Breast epithelium (tissue), 4 donors: Measurements from ENCODE around the gene SPOUT1. TPM values are rescaled to one million over a fixed set of nuclear protein-coding genes. Genes with fewer than 3 reads are reported as not detected.

Source experiments
- DNase-seq, 2 donors: peaks; one replicate each; pipeline ENCODE4 v3.0.0-alpha.2; 2019; ENCODE audit warnings: low spot score in 2 of 2
- H3K27ac ChIP-seq, 2 donors: fragments of 200-600 bp; sonication (generic) in 1 of 2; one replicate each; pipeline ENCODE4 v1.5.1; 2016 to 2019; ENCODE audit warnings: mild to moderate bottlenecking in 1 of 2
- H3K27me3 ChIP-seq, 2 donors: fragments of 200-600 bp; sonication (generic) in 1 of 2; one replicate each; pipeline versions ENCODE4 v1.5.1 to v1.6.0; 2017 to 2019; ENCODE audit warnings: control low read depth in 1 of 2, mild to moderate bottlenecking in 1 of 2
- H3K36me3 ChIP-seq: fragments of 200-600 bp; one replicate; pipeline ENCODE4 v1.5.1; 2019
- H3K4me1 ChIP-seq, 2 donors: fragments of 200-600 bp; sonication (generic); one replicate each; pipeline ENCODE4 v1.5.1; 2016 to 2019; ENCODE audit warnings: control low read depth in 1 of 2
- H3K4me3 ChIP-seq, 3 donors: fragments of 200-600 bp; sonication (generic); 1 replicate in 2 of 3; 2 replicates in 1 of 3; pipeline ENCODE4 v1.5.1; 2016 to 2019; ENCODE audit warnings: mild to moderate bottlenecking in 3 of 3, moderate library complexity in 2 of 3
- H3K9me3 ChIP-seq, 2 donors: fragments of 200-600 bp; sonication (generic) in 1 of 2; one replicate each; pipeline ENCODE4 v1.5.1; 2016 to 2019; ENCODE audit warnings: control low read depth in 1 of 2
- CTCF ChIP-seq, 3 donors: fragments of 450-650 bp; IDR thresholded peaks; one replicate each; pipeline ENCODE4 v1.5.1; 2016 to 2017; ENCODE audit warnings: antibody characterized with exemption in 3 of 3, mild to moderate bottlenecking in 3 of 3, moderate library complexity in 3 of 3
- POLR2A ChIP-seq: fragments of 450-650 bp; IDR thresholded peaks from one replicate; pipeline ENCODE4 v1.6.1; 2016; ENCODE audit warnings: antibody characterized with exemption, mild to moderate bottlenecking, moderate library complexity
- POLR2AphosphoS5 ChIP-seq, 3 donors: sonication (generic); formaldehyde crosslinking; IDR thresholded peaks; one replicate each; pipeline ENCODE4 v1.6.1; 2017; ENCODE audit warnings: antibody characterized with exemption in 3 of 3
- intact Hi-C: fragments of 100-400 bp; cut with DNase I; formaldehyde crosslinking; loops from one replicate; pipeline ENCODE4 v1.15.1; 2023; ENCODE audit warnings: low total_unique reads
- total RNA-seq, 3 donors: library from RNA; depleted of rRNA; stranded (reverse); fragments of >200 nt; gene quantifications; one replicate each; pipeline ENCODE4 v1.1.0, GENCODE V29; 2016

SPOUT1 gene
- total RNA-seq, 3 donors from 2014 or later, result 23.0 to 40.0 (median 31.5) TPM

- H3K27ac ChIP-seq, result peak overlapping the region; percentile 98
- H3K27me3 ChIP-seq, result no peaks in the 10 kb centered on the region
- peaks cover 4 to 6% of the 10 kb centered on the region in 2 donors for H3K4me1 ChIP-seq
- peak overlapping the region; percentile 77 to 98 (median 89) for H3K4me3 ChIP-seq
- DNase-seq, result no peak
- no peaks in the 10 kb centered on the region for H3K36me3 ChIP-seq
- no peak for TF ChIP-seq POLR2AphosphoS5 (IDR thresholded peaks at IDR 0.05)
- TF ChIP-seq POLR2A, result no peak
- no peak for TF ChIP-seq CTCF (IDR thresholded peaks at IDR 0.05)
- intact Hi-C loops, result no loop called here
- H3K9me3 ChIP-seq, result no peaks in the 10 kb centered on the region
These were observed 59.1 kb downstream of the SPOUT1 start for GRCh38 chr9:128770286-128771030.

Other genes with a start within 250 kb of the SPOUT1 start
- 10 to 100 TPM; 23.7 to 67.0 (median 54.1) TPM for gene DYNC2I2, start 172.9 kb downstream of the SPOUT1 start, total RNA-seq
- gene SET, start 140.6 kb downstream of the SPOUT1 start, total RNA-seq, result 100 to 1,000 TPM; 142 to 168 (median 158) TPM
- 1 to 10 TPM; 2.6 to 8.5 (median 7.0) TPM for gene PKN3, start 127.3 kb downstream of the SPOUT1 start, total RNA-seq
- gene ZDHHC12, start 105.7 kb downstream of the SPOUT1 start, total RNA-seq, result 10 to 100 TPM; 15.7 to 33.7 (median 30.2) TPM
- gene ZER1, start 57.9 kb downstream of the SPOUT1 start, total RNA-seq, result 10 to 100 TPM; 31.2 to 42.9 (median 34.1) TPM
- gene TBC1D13, start 42.5 kb downstream of the SPOUT1 start, total RNA-seq, result 10 to 100 TPM; 14.4 to 20.0 (median 16.2) TPM
- 10 to 100 TPM; 25.6 to 39.7 (median 25.8) TPM for gene ENDOG, start 11.3 kb downstream of the SPOUT1 start, total RNA-seq
- 1 to 10 TPM; 3.0 to 7.6 (median 7.2) TPM for gene KYAT1, start 52.2 kb upstream of the SPOUT1 start, total RNA-seq
- gene LRRC8A, start 52.3 kb upstream of the SPOUT1 start, total RNA-seq, result 10 to 100 TPM; 26.1 to 52.7 (median 40.6) TPM
- gene PHYHD1, start 91.2 kb upstream of the SPOUT1 start, total RNA-seq, result 10 to 100 TPM; 24.3 to 67.0 (median 44.8) TPM
- 10 to 100 TPM; 11.1 to 16.2 (median 14.3) TPM for gene DOLK, start 117.8 kb upstream of the SPOUT1 start, total RNA-seq
- 10 to 100 TPM; 32.3 to 49.5 (median 36.0) TPM for gene NUP188, start 117.9 kb upstream of the SPOUT1 start, total RNA-seq
- gene SH3GLB2, start 198.5 kb upstream of the SPOUT1 start, total RNA-seq, result 100 to 1,000 TPM in 2 of 3 donors, 10 to 100 TPM in 1; 59.2 to 227 (median 150) TPM
- 10 to 100 TPM; 25.3 to 28.8 (median 27.9) TPM for gene MIGA2, start 206.8 kb upstream of the SPOUT1 start, total RNA-seq